ENCODE results near the gene PARVG.
A peak's percentile ranks its signal among the peaks of the same experiment; 100 is the strongest.

Gene PARVG

DNA sequence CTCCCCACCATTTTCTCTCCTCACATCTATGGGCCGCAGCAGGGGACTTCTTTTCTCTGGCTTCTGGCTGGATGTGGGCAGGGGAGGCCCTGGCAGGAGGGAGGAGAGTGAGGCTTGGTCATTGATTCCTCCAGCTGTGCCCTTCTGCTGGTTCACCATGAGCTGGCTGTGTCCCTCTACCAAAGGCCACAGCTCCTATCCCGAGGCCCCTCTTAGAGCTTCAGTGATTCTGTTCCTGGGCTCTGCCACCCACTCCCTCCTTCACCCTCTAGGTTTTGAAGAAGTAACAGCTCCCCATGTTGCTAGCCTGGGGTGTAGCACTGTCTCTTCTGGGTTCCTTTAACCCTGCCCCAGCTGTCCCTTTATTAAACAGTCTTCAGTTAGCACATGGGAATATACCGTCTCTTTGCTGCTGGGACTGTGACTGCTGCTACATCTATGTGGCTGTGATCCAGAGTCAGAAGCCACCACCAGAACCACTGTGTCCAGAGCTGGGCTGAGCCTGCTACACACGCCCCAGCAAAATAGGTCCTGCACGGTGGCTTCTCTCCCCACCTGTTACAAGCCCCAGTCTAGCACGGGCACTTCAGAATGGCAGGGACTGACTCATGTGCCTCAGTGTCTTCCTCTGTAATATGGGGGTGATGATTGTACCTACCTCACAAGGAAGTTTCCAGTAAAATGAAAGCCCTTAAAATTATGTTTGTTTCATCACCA, 578 bp upstream of the PARVG start:
- DNase-seq (ENCODE audit: low read depth in 2 of 3, low spot score in 1 of 3): no peak

GRCh38 chr22:44181033-44181911, 547 bp downstream of the PARVG start:
- DNase-seq (ENCODE audit: low read depth in 2 of 3, low spot score in 1 of 3): peak in 2 of 3 donors; percentile 38

- peak in 1 of 3 donors; percentile 5 for DNase-seq (ENCODE audit: low read depth in 2 of 3, low spot score in 1 of 3)
Measured at GRCh38 chr22:44181912-44182587, 1.3 kb downstream of the PARVG start.

DNA sequence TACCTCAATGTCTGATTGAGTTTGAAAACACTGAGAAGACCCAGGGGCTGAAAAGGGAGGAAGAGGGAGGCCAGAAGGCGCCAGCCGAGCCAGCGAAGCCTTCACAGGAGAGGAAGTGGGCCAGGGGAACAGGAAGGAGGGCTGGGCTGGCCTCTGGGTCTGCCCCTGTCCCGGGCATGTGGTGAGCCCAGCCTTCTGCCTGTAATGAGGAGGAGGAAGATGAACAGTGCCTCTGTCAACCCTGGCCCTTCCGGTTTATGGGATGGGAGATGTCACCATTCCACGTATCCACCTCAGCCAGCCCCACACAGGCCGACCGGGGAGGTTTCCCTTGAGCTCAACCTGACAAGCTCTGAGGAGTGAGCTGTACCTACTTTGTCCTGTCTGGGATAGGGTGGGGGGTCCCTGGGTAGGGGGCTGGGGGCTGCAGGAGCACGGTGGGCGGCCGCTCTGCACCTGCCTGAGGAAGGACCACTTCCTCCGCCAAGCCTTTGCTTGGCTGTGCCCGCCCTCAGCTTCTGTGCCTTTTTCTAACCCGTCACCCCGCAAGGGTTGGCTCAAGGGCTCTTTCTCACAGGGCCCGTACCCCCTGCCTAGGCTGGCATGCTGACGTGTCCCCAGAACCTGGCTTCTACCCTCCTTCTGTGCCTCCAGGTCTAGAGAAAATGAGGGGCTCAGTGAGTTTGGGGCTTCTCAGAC, 2.0 kb downstream of the PARVG start:
- peak in 2 of 3 donors; percentile 28 to 35 for DNase-seq (ENCODE audit: low read depth in 2 of 3, low spot score in 1 of 3)

DNA sequence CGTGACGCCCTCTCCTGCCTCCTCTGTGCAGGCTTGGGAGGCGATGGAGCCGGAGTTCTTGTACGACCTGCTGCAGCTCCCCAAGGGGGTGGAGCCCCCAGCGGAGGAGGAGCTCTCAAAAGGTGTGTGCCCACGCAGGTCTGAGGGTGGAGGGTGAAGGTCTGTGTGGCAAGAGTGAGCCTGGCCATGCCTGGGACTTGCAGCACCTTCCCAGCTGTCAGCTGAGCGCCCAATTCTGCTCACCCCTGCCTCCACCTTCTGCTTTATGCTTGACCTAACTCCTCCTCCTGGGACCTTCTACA, 2.5 kb downstream of the PARVG start:
- DNase-seq (ENCODE audit: low read depth in 2 of 3, low spot score in 1 of 3): no peak

DNA sequence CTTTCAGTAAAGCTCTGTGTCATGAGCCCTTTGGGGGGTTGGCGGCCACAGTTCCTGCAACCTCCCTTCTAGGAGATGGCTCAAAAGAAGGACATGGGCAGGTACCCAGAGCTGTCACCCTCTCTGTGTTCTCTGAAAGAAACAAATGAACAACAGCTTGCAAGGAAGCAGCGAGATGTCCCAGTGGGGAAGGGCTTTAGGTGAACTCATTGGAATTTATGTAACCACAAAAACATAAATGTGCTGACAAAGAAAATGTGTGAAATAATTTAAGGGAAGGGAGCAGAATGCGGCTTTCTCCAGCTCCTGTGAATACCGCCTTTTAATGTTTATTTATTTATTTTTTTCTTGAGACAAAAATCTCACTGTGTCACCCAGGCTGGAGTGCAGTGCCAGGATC, 3.3 kb downstream of the PARVG start:
- DNase-seq (ENCODE audit: low read depth in 2 of 3, low spot score in 1 of 3): no peak

- no peak for DNase-seq (ENCODE audit: low read depth in 2 of 3, low spot score in 1 of 3)
Measured at GRCh38 chr22:44185237-44186120, 4.8 kb downstream of the PARVG start.

DNA sequence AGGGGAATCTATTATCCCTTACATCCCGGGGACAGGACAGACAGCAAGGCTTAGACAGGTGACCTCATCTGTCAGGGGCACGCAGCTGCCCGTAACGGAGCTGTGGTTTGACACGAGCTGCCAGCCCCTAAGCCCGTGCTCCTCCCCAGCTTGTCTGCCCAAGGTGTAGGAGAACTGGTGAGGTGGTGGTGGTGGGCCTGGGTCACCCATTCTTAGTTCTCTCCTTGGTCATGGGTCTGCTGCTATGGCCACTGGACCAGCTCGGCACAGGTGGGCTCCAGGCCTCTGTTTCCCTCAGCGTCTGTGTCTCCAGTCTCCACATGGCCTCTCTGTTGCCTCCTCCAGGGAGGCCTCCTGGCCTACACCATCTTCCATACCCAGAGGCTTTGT, 5.4 kb downstream of the PARVG start:
- no peak for DNase-seq (ENCODE audit: low read depth in 2 of 3, low spot score in 1 of 3)

GRCh38 chr22:44186737-44187136, 6.0 kb downstream of the PARVG start:
- no peak for DNase-seq (ENCODE audit: low read depth in 2 of 3, low spot score in 1 of 3)

DNA sequence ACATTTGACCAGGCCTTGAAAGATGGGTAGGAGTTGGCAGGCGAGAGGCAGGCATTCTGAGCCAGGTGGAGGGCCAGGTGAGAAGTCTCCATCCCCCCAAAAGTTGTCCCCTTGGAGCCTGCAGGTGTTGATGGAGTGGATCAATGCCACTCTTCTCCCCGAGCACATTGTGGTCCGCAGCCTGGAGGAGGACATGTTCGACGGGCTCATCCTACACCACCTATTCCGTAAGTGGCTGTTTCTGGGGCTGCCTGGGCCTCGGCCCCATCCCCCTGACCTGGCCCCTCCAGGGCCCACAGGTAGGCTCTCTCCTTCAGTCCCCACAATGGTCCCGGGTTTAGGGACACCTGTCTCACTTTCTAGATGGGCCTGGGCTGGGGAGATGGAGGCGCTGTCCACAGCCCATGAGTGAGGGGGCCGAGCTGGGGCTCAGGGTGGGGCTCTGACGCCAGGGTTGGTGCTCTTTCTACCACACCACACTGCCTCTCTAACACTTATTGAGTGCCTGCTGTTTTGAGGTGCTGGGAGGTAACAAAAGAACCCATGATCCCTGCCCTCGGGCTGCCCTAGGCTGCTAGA, 7.0 kb downstream of the PARVG start:
- no peak for DNase-seq (ENCODE audit: low read depth in 2 of 3, low spot score in 1 of 3)

- no peak for DNase-seq (ENCODE audit: low read depth in 2 of 3, low spot score in 1 of 3)
Measured at GRCh38 chr22:44188316-44188715, 7.6 kb downstream of the PARVG start.

DNA sequence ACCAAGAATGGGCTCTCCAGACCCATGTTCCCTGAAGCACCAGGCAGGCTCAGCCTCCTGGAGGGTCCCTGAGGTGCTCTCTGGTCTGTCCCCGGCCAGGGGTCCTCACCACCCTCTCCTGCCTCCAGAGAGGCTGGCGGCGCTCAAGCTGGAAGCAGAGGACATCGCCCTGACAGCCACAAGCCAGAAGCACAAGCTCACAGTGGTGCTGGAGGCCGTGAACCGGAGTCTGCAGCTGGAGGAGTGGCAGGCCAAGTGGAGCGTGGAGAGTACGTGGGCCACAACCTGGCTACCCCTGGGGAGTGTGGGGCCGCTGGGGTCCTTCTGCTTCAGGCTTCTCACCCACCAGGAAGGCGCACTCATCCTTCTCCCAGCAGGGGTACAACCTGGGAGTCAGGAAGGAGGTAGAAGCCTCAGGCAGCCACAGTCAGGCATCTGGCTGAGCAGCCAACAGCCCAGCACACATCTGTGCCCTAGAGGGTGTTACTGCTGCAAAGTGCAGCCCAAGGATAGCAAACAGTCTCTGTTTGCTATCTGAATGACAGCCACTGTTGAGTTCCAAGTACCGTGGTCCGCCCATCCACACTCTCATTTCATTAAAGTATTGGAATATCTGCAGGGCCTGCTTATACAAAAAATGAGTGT, 8.4 kb downstream of the PARVG start:
- DNase-seq (ENCODE audit: low read depth in 2 of 3, low spot score in 1 of 3): no peak

DNA sequence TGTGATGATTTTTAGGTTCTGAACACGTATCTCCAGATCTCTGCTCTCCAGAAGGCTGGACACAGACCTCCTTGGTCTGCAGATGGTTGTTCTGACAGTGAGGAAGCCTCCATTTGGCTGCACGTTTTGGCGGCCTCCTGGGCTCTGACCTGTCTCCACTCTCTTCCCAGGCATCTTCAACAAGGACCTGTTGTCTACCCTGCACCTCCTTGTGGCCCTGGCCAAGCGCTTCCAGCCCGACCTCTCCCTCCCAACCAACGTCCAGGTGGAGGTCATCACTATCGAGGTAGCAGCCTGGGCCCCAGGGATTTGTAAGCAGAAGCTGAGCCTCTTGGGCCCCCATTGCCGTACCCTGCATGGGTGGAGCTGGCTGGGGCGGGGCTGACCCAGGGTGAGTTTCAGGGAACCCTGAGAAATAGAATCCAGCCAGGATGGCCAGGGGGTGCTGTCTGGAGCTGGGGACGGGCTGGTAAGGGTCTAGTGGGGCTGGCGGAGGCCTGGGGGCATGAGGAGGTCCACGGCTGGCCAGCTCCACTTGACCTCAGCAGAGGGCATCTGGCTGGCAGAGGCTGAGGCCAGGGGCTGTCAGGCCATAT, 9.8 kb downstream of the PARVG start:
- no peak for DNase-seq (ENCODE audit: low read depth in 2 of 3, low spot score in 1 of 3)

DNA sequence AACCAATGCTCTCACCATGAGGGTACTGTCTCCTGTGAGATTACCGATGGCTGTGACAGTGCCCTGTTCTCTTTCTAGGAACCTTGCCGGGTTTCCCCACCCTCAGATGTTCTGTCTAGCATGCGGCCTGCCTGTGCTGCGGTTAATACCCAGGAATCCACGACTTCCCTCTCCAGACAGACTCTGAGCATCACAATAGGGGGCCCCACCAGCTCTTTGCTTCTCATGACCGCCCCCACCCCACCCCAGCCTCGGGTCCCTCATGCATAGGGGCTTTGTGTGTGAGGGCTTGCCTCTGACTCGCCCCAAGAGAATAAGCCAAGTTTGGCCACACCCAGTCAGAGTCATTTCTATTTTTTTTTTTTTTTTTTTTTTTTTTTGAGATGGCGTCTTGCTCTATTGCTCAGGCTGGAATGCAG, 10.3 kb downstream of the PARVG start:
- peak in 2 of 3 donors; percentile 16 to 24 for DNase-seq (ENCODE audit: low read depth in 2 of 3, low spot score in 1 of 3)

GRCh38 chr22:44192098-44192815, 11.5 kb downstream of the PARVG start:
- DNase-seq (ENCODE audit: low read depth in 2 of 3, low spot score in 1 of 3): peak; percentile 8 to 45 (median 40)

DNA sequence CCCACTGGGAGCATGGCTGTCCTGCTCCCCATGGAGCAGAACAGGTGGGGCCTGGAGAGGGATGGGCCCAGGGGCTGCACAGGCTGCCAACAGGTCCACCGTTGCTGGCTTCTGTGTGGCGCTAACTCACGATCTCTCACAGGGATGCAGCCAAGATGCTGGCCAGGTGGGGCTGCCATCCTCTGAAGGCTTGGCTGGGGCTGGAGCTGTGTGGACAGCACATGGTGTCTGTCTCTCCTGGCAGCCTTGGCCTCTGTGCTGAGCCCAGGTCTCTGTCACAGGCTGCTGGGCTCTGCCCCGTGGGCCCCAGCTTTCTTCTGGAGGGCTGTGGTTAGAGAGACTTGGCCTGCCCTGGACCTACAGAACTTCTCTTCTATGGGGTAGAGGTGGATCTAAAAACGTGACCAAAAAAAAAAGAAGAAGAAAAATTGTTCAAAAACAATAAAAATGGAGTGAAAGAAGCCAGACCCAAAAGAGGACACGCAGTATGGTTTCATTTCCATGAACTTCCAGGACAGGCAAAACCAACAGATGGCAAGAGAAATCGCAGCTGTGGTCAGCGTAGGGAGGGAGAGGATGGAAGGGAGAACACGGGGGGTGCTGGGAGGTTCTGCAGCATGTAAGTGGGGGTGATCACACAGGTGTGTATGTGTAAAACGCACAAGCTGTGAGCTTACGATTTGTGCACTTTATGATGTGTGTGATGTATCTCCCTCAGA, 12.2 kb downstream of the PARVG start:
- no peak for DNase-seq (ENCODE audit: low read depth in 2 of 3, low spot score in 1 of 3)

- no peak for DNase-seq (ENCODE audit: low read depth in 2 of 3, low spot score in 1 of 3)
Measured at GRCh38 chr22:44193535-44193891, 12.8 kb downstream of the PARVG start.

DNA sequence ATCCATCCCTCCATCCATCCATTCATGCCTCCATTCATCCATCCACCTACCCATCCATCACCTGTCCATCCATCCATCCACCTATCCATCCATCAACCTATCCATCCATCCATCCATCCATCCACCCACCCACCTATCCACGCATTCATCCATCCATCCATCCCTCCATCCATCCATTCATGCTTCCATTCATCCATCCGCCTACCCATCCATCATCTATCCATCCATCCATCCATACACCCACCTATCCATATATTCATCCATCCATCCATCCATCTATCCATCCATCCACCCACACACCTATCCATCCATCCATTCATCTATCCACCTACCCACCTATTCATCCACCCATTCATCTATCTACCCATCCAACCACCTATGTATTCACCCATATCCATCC, 13.8 kb downstream of the PARVG start:
- DNase-seq (ENCODE audit: low read depth in 2 of 3, low spot score in 1 of 3): no peak
